ENCODE measurements around the gene BANF2.
"Not testable (repeated sequence)": the region's sequence is repeated elsewhere in the genome, so short reads cannot be mapped to it uniquely, and the experiment has no call there.

Gene BANF2

GRCh38 chr20:17699931-17700351 lies at the start of gene BANF2:
Gene BANF2, plus strand, starts transcription at chr20:17699966. Its CDS starts 25,060 bp downstream, at chr20:17725026.
- no peak for DNase-seq (ENCODE audit: low read depth)

DNA sequence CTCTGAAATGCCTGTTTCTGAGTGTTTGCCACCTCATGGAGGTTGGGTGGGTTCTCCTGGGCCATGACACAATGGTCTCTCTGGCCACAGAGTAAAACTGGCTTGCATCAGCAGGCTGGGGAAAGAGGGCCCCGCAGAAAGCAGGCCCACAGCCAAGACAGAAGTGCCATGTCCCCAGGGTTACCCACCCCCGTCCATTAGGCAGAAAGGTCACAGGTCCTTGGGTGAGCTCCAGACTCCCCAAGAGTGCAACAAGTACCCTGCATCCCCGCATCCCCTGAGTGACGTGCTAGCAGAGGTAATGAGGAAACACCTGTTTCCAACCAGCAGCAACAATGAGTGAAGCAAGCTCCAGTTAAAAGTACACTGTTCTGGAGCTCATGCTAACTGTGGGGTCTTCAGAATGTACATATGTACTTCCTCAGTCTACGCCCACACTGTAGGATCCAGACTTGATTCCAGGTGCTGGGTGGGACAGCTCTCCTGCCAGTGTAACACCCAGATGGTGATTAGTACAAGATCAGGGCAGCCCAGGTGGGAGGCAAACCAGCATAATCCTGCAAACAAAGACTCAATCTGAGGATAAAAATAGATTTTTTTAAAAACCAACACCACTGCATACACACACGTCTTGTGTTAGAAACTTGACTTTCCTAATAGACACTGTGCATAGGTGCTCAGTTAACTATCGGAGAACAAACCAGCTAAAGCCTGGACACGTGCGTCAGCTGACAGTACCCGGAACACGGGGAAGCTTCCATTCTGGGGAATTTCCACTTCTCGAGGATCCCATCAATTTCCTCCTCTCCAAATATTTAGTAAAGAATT lies 49.3 kb upstream of the BANF2 start:
- DNase-seq (ENCODE audit: low read depth) = no peak

DNA sequence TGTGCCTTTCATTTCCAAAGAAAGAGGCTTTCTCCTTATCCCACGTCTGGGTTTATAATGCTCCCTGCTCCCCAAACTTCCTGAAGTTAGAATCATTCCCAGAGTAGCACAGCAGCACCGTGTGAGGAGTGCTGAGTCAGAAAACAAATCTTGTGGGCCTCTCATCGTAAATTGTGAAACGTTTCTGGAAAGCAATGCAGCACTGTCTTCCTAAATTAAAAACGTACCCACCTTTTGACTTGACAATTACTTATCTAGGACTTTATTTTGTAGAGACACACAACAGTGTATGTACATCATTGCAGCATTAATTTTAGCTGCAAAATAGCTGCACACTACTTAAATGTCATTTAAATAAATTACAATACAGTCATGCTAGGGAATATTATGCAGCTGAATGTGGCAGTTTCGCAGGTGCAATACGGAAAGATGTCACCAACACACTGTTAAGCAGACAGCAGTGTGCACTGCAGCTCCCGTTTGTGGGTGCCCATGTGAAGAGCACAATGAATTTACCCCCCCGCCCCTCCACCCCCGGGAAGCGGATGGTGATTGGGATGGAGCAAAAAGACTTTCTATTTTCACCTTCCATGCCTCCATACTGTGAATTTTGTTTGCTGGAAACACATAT lies 48.5 kb upstream of the BANF2 start:
- DNase-seq (ENCODE audit: low read depth) = no peak

DNA sequence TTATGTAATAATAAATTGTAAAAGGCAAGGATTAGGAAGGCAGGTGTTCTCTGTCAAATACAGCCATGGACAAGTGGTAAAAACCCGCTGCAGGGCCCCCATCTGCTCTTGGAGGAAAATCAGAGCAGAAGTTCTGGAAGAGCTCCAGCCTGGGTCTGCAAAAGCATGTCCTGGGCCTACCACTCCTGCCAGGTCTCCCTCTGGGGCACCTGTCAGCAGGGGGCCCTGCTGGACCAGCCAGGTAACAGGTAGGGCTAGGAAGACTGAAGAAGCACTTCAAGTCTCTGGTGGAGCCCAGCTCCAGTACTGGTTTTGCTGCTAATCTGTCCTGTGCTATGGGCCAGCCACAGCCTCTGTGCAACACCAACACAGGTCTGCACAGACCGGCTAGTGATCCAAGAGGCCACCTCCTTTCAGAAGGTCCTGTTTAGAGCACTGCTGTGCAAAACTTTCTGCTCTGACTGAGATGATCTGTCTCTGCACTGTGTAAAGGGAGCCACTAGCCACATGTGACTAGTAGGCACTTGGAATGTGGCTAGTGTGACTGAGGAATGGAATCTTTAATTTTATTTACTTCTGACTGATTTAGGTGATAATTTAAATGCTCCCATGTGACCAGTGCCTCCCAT lies 47.9 kb upstream of the BANF2 start:
- DNase-seq (ENCODE audit: low read depth) = no peak

GRCh38 chr20:17652411-17652810 lies 47.4 kb upstream of the BANF2 start:
- DNase-seq (ENCODE audit: low read depth) = no peak

GRCh38 chr20:17653835-17654648 lies 45.7 kb upstream of the BANF2 start:
- DNase-seq (ENCODE audit: low read depth) = no peak

- DNase-seq (ENCODE audit: low read depth) = no peak
Observed at GRCh38 chr20:17654649-17655285, 45.0 kb upstream of the BANF2 start.

DNA sequence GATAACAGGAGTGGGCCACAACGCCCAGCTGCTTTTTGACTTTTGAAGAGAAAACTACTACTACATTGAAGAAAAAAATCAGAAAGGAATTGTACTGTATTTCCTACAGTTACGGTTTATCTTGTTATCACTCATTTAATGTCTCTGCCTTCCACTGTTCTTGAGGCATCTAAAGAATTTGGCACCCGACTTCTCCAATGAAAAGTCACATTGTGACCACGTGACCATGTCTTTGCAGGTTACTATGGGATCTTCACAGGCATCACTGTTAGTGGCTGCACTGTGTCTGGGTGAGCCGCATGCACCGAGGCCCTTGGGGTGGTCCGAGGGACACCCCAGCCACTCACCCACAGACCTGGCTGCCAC lies 44.5 kb upstream of the BANF2 start:
- no peak for DNase-seq (ENCODE audit: low read depth)

DNA sequence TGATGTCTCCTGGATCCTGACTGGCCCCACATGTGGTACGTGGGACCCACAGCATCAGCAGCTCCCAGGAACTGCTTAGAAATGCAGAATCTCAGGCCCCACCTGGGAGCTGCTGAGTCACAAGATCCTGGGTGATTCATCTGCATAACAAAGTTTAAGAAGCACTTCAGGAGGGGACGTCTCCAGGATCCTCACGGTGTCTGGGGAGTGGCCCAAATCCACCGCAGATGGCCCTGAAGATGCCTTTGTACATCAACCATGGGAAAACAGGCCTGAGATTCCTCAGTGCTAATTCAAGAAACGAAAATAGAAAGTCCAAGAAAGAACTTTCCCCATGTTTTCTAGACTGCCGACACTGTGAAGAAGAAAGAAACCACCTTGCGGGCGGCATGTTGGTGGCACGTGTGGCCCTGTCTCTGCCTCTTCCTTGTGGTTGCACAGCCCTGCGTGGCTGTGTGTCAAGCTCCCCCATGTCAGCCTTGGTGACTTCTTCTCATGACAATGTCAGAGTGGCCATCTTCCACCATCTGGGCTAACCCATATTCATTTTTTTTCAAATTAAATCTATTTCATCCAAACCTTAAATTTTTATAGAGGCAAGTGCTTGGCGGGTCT lies 43.8 kb upstream of the BANF2 start:
- no peak for DNase-seq (ENCODE audit: low read depth)

GRCh38 chr20:17657079-17657825 lies 42.5 kb upstream of the BANF2 start:
- no peak for DNase-seq (ENCODE audit: low read depth)

GRCh38 chr20:17657898-17658647 lies 41.7 kb upstream of the BANF2 start:
- DNase-seq (ENCODE audit: low read depth) = no peak

- DNase-seq (ENCODE audit: low read depth) = no peak
Observed at GRCh38 chr20:17658648-17658993, 41.1 kb upstream of the BANF2 start.

- DNase-seq (ENCODE audit: low read depth) = not testable (repeated sequence)
Observed at GRCh38 chr20:17659344-17659743, 40.4 kb upstream of the BANF2 start.

DNA sequence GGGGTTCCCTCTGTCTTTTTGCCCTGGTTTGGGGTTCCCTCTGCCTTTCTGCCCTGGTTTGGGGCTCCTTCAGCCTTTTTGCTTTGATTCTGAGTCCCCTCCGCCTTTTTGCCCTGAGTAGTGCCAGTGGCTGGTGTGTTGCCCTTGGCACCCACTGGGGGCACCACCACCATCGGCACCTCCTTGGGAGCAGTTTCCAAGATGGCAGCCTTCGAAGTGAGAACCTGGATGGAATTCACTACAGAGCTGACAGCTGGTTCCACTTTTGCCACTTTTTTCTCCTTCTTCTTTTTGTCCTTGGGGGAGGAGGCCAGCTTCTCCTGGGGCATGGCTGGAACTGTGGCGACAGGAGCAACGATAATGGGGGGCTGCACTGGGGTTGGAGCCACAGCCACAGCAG lies 40.0 kb upstream of the BANF2 start:
- no peak for DNase-seq (ENCODE audit: low read depth)

DNA sequence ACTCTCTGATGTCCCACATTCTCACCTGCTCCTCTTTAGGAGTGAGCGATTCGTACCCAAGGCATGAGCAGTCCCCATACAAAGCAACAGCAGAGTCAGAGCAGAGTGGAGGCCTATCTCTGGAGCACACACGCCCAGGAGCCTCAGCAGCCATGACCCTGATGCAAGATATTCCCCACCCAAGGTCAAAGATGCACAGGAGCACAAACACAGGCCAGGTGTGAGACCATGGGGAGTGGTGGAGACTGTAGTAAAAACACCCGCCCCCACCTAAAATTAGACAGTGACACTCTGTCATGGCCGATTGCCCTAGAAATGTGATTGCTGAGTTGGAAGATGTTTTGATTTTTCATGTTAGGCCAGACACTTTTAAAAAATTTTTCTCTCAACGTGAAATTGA lies 39.1 kb upstream of the BANF2 start:
- DNase-seq (ENCODE audit: low read depth) = no peak

DNA sequence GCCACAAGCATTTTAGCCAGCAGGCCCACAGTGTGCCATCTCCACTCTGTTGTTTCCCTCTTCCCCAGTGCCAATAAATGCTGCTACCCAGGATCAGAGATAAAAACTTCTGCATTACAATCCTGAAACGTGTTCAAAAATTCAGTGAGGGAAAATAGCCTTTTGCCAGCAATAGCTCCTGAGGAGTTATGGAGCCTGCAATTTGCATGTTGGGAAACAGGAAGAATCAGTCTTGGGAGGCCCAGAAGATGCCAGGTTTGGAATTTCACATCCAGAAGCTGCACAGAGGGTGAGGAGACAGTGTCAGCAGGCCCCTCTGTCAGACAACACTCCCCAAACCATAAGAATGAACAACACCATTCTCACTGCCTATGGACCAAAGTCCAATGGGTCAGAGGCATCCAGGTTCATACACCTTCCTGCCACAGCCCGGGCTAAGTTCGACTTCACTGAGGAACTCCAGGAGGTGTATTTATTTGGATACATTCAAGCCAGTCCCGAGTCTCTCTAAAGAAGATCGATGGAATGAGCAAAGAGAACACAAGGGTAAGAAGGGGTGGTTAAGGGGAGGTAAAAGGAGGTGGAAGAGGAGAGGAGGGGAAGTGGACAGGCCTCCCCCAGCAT lies 38.5 kb upstream of the BANF2 start:
- DNase-seq (ENCODE audit: low read depth) = no peak

GRCh38 chr20:17662333-17663039 lies 37.3 kb upstream of the BANF2 start:
- no peak for DNase-seq (ENCODE audit: low read depth)

GRCh38 chr20:17663040-17663399 lies 36.7 kb upstream of the BANF2 start:
- no peak for DNase-seq (ENCODE audit: low read depth)

DNA sequence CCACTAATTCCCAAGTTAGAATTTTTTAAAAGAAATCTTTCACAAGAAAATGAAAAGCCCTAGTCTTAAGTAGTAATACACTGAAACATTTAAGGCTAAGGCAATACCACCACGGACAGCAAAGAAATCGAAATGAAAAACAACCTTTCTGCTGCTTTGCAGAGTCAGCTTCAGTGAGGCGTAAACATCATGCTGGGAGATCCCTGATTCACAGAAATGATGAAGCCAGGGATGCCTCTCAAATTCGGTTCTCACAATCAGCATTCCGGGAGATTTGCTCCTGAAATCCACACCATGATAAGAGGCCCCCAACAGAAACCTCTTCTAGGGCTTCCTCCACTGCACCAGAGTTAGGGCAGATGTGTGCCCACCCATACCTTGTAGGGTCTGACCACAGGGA lies 36.3 kb upstream of the BANF2 start:
- no peak for DNase-seq (ENCODE audit: low read depth)
